Thymus (tissue), 11 donors: ENCODE measurements around the gene FAXDC2. TPM values are rescaled to one million over a fixed set of nuclear protein-coding genes. Genes with fewer than 3 reads are reported as not detected.

Source experiments
- DNase-seq, 9 donors: peaks; one replicate each; pipeline ENCODE4 v3.0.0-alpha.2; 2013; ENCODE audit warnings: low spot score in 9 of 9, low read depth in 6 of 9, missing footprints in 1 of 9
- H3K27ac ChIP-seq, 2 donors: one replicate each; pipeline ENCODE4 v1.5.1; 2013; ENCODE audit warnings: control low read depth in 1 of 2, low read depth in 1 of 2, low read length in 1 of 2, mild to moderate bottlenecking in 1 of 2, moderate library complexity in 1 of 2
- H3K27me3 ChIP-seq, 2 donors: one replicate each; pipeline ENCODE4 v1.5.1; 2013; ENCODE audit warnings: low read length in 1 of 2; ENCODE audit not compliant: control insufficient read depth in 2 of 2, insufficient read depth in 1 of 2
- H3K36me3 ChIP-seq, 2 donors: one replicate each; pipeline ENCODE4 v1.5.1; 2013; ENCODE audit warnings: low read length in 1 of 2, mild to moderate bottlenecking in 1 of 2, moderate library complexity in 1 of 2; ENCODE audit not compliant: control insufficient read depth in 2 of 2, insufficient read depth in 2 of 2
- H3K4me1 ChIP-seq, 2 donors: one replicate each; pipeline ENCODE4 v1.5.1; 2013; ENCODE audit warnings: low read length in 2 of 2; ENCODE audit not compliant: control insufficient read depth in 2 of 2, insufficient read depth in 2 of 2
- H3K4me3 ChIP-seq, 2 donors: one replicate each; pipeline ENCODE4 v1.5.1; 2013; ENCODE audit warnings: low read length in 2 of 2, control low read depth in 1 of 2, mild to moderate bottlenecking in 1 of 2
- H3K9me3 ChIP-seq, 2 donors: one replicate each; pipeline ENCODE4 v1.5.1; 2013; ENCODE audit warnings: low read length in 1 of 2, mild to moderate bottlenecking in 1 of 2; ENCODE audit not compliant: control insufficient read depth in 2 of 2, insufficient read depth in 1 of 2
- WGBS: extraction: QIAGEN DNeasy Blood & Tissue Kit; methylation state at CpG from one replicate; pipeline ENCODE4 v1.1.7; 2013; 5-methylcytosine and 5-hydroxymethylcytosine counted together
- polyA plus RNA-seq: library from polyadenylated mRNA; stranded (reverse); fragments of 200-250 nt; gene quantifications from one replicate; pipeline ENCODE4 v1.2.3, GENCODE V29; 2013
- total RNA-seq: library from RNA; stranded (reverse); fragments of 120-200 nt; gene quantifications from one replicate; pipeline ENCODE4 v1.2.4, GENCODE V29; 2013
- donor health status: healthy.

The FAXDC2 gene
- total and polyA plus RNA-seq, 2 donors, result 2.9 to 17.6 TPM

DNA sequence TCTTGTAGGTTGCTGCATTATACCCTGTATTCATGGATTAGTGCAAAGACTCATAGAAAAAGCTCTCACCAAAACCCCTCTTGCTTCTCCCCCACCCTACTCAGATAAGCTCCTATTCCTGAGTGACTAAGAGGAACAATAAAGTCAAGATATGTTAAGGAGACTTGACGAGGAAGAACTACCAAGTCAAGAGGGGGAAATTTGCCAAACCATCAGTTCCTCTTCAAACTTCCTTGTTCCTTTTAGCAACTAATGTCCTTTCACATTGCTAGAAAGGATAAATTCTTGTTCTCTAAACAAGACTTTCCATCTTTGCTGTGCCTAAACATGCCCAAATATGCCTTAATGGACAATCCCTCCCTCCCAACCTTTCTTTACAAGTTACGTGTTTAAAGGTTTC, 35.0 kb upstream of the FAXDC2 start:
- peaks cover 5 to 8% of the 10 kb centered on the region in 2 donors for H3K9me3 ChIP-seq
- WGBS, result 95% methylated on average over 2 of the region's 2 CpGs
- no peaks in the 10 kb centered on the region for H3K27me3 ChIP-seq
- no peaks in the 10 kb centered on the region for H3K4me1 ChIP-seq
- DNase-seq, result peak in 1 of 9 donors; percentile 9
- no peak overlapping the region for H3K4me3 ChIP-seq
- H3K27ac ChIP-seq, result no peak overlapping the region
- peaks cover 34 to 41% of the 10 kb centered on the region in 2 donors for H3K36me3 ChIP-seq

DNA sequence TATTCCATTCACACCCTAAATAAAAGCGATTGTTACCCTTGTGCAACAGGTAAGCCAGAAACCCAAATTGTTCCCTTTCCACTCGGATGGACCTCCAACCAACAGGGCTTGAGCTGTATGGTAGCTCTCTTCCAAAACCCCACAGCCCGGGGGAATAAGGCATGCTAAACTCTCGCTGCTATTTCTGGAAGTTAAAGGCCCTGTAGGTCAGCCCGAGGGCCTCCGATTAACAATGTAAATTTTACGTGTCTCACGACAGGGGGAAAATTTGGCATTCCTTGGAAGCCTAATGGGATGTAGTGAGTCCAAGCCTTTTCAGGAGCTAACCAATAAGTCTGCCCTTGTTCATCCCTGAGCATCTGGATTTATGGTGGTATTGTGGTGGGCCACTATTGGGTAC, 34.0 kb upstream of the FAXDC2 start:
- Histone ChIP-seq H3K4me3 (no peak overlapping the region), H3K4me1 (no peaks in the 10 kb centered on the region), H3K27me3 (no peaks in the 10 kb centered on the region), H3K9me3 (peaks cover 5 to 8% of the 10 kb centered on the region in 2 donors), H3K36me3 (peaks cover 28 to 34% of the 10 kb centered on the region in 2 donors), H3K27ac (no peak overlapping the region)
- no peak for DNase-seq
- 97% methylated on average over 8 of the region's 8 CpGs for WGBS

DNA sequence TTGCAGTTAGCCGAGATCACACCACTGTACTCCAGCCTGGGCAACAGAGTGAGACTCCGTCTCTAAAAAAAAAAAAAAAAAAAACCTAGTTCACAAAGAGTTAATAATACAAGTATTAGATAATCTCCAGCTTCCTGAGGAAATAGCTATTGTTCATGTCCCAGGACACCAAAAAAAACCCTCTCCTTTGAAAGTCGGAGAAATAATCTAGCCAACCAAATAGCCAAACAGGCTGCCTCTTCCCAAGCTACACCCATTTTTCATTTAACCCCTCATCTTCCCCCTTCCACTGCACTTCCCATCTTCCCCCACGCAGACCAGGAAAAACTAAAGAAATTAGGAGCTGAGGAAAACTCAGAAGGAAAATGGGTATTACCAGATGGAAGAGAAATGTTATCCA, 31.6 kb upstream of the FAXDC2 start:
- DNase-seq, result no peak
- WGBS, result 96% methylated on average over 4 of the region's 4 CpGs
- Histone ChIP-seq H3K27me3 (no peaks in the 10 kb centered on the region), H3K27ac (no peak overlapping the region), H3K9me3 (peaks cover 14 to 24% of the 10 kb centered on the region in 2 donors), H3K4me1 (no peaks in the 10 kb centered on the region), H3K36me3 (peaks cover 16 to 23% of the 10 kb centered on the region in 2 donors), H3K4me3 (no peak overlapping the region)

DNA sequence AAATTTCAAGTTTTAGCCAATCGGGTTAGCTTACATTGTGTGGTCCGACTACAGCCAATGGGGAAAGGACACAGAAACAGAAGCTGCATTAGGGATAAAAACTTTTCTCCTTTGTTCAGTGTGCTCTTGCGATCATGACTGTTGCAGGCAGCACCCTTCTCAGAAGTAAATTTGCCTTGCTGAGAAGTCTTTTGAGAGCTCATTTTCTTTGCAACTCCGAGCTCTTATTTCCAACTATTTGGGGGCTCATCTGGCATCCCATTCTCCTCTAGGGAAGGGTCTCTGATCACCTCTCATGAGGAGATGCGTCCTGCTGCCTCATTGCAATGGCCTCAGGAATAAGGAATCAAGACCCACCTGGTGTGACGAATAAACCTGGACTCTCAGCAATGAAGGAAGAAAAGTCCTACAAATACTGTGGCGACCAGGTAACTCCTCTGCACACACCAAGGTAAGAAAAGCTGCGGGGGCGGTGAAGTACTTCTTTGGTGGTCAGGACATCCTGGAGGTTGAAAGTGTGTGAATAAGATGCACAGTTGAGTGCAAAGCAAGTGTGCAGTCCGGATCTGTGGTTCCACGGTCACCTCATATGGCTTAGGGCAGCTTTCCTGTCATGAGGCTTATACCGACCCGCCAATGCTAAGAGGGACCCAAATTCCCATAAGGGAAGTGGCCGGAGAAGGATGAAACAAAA, 28.4 kb upstream of the FAXDC2 start:
- Histone ChIP-seq H3K36me3 (peaks cover 30% of the 10 kb centered on the region in 2 donors), H3K4me3 (no peak overlapping the region), H3K4me1 (no peaks in the 10 kb centered on the region), H3K27ac (no peak overlapping the region), H3K9me3 (peaks cover 9 to 16% of the 10 kb centered on the region in 2 donors), H3K27me3 (no peaks in the 10 kb centered on the region)
- no peak for DNase-seq
- 98% methylated on average over 14 of the region's 14 CpGs for WGBS

DNA sequence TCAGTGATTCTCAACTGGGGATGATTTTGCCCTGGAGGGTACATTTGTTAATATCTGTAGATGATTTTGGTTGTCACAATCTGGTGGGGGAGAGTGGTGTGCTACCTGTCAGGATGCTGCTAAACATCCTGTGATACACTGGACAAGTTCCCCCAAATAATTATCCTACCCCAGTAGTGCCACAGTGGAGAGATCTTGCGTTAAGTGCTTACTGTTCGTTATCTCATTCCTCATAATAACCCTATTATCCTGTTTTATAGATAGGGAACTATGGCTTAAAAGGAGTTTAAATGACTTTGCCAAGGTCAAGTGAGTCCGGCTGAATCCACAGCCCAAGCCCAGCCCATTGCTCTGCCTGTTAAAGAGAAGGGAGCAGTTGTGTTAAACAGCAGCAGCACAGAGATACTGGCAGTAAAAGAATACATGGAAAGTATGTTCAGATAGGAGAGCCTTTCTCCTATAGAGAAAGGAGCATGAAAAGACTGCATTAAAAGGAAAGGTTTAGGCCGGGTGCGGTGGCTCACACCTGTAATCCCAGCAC, 23.5 kb upstream of the FAXDC2 start:
- Histone ChIP-seq H3K36me3 (peaks cover 53 to 66% of the 10 kb centered on the region in 2 donors), H3K27me3 (no peaks in the 10 kb centered on the region)
- WGBS, result 97% methylated on average over 5 of the region's 5 CpGs

DNA sequence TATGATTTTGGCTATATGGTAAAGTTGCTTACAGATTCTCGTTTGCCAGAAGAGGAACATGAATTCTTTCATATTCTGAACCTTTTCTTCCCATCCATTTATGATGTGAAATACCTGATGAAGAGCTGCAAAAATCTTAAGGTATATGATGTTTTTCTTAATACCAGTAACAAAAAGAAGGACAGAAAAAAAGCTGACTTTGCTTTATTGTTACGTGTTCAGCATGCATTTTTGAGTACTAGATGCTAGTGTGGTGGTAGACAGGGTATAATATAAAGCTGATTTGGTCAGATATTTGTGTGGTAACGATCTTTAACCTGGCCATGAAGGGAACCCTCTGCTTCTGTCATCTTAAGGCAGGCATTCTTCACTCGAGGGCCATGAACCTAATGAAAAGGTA, 21.3 kb upstream of the FAXDC2 start:
- WGBS, result 97% methylated on average over 4 of the region's 4 CpGs
- Histone ChIP-seq H3K27ac (no peak overlapping the region), H3K27me3 (no peaks in the 10 kb centered on the region), H3K4me3 (no peak overlapping the region), H3K4me1 (no peaks in the 10 kb centered on the region), H3K36me3 (peaks cover 52 to 70% of the 10 kb centered on the region in 2 donors), H3K9me3 (no peaks in the 10 kb centered on the region)
- DNase-seq, result no peak

More for the DNA sequence above, 23.5 kb upstream of the FAXDC2 start:
- Histone ChIP-seq H3K4me1 (no peaks in the 10 kb centered on the region), H3K27ac (no peak overlapping the region), H3K4me3 (no peak overlapping the region), H3K9me3 (peaks cover 5 to 12% of the 10 kb centered on the region in 2 donors)
- DNase-seq, result no peak

DNA sequence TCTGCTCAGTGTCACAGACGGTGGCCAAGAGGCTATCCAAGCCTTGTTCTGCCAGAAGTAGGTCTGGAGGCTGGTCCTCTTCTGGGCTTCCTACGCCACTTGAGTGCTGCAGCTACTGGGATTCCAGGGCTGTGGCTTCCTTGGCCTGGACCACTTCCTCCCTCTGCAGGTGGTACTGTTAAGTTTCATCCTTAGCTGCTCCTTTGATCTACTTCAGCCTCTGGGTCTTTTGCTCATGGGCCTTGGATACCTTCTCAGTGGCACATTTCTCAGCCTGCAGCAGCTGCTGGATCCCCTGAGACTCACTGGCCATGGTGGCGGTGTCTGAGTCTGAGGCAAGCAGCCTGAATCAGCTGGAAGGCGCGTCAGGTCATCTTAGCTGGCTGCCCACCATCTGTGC, 18.3 kb upstream of the FAXDC2 start:
- peaks cover 48 to 71% of the 10 kb centered on the region in 2 donors for H3K36me3 ChIP-seq
- DNase-seq, result peak in 1 of 9 donors; percentile 15
- H3K27ac ChIP-seq, result peak overlapping the region in 1 of 2 donors; percentile 42
- H3K9me3 ChIP-seq, result no peaks in the 10 kb centered on the region
- WGBS, result 92% methylated on average over 5 of the region's 5 CpGs
- H3K27me3 ChIP-seq, result no peaks in the 10 kb centered on the region
- no peak overlapping the region for H3K4me3 ChIP-seq
- no peaks in the 10 kb centered on the region for H3K4me1 ChIP-seq

DNA sequence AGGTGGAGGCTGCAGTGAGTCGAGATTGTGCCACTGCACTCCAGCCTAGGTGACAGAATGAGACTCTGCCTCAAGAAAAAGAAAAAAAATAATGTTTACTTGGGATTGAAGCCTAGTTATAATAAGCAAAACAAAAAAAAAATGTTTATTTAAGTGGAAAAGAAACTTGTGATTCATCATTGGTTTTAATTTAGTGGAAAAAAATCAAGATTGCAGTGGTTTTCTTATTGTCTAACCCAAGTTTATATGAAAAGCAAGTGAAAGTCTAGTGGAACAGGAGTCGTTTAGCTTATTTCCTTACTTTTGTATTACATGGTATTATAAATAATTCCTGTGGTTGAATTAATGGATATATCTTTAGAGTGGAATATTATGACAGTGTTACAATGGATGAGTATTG, 16.4 kb upstream of the FAXDC2 start:
- Histone ChIP-seq H3K36me3 (peaks cover 44 to 65% of the 10 kb centered on the region in 2 donors), H3K4me1 (no peaks in the 10 kb centered on the region), H3K27ac (no peak overlapping the region), H3K9me3 (no peaks in the 10 kb centered on the region), H3K27me3 (no peaks in the 10 kb centered on the region), H3K4me3 (no peak overlapping the region)
- no peak for DNase-seq
- 97% methylated on average over 2 of the region's 2 CpGs for WGBS

DNA sequence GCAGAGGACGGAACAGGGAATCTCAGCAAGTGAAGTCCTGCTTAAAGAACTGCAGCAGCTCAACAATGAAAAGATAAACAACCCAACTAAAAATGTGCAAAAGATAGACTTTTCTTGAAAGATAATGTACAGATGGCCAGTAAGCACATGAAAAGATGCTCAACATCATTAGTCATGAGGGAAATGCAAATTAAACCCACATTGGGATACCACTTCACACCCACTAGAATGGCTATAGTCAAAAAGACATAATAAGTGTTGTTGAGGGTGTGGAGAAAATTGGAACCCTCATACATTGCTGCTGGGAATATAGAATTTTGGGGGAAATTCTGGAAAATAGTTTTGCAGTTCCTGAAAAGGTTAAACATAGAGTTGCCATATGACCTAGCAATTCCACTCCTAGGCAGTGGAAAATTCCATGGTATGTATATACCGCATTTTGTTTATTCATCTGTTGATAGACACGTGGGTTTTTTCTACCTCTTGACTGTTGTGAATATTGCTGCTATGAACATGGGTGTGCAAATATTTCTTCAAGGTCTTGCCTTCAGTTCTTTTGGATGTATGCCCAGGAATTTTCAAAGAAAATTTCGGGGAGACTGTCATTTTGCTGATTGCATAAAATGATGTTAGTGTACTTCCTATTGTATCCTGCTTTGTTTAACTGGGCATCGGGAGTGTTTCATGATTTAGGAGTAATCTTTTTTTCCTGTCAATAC, 15.2 kb upstream of the FAXDC2 start:
- no peak overlapping the region for H3K4me3 ChIP-seq
- peaks cover 1% of the 10 kb centered on the region in 2 donors for H3K4me1 ChIP-seq
- H3K27me3 ChIP-seq, result no peaks in the 10 kb centered on the region
- 86% methylated on average over 5 of the region's 5 CpGs for WGBS
- no peak overlapping the region for H3K27ac ChIP-seq
- H3K36me3 ChIP-seq, result peaks cover 38 to 58% of the 10 kb centered on the region in 2 donors
- DNase-seq, result no peak
- no peaks in the 10 kb centered on the region for H3K9me3 ChIP-seq
